ENCODE results near the gene PLA2G1B.
A peak's percentile ranks its signal among the peaks of the same experiment; 100 is the strongest.

PLA2G1B gene

GRCh38 chr12:120323772-120324171, 3.8 kb downstream of the PLA2G1B start:
- no peak for FAIRE-seq

GRCh38 chr12:120321382-120322202, 6.0 kb downstream of the PLA2G1B start:
- no peak for FAIRE-seq

- peak; percentile 99 for FAIRE-seq
Measured at GRCh38 chr12:120317224-120318105, 10.1 kb downstream of the PLA2G1B start.

GRCh38 chr12:120316798-120317223, 10.8 kb downstream of the PLA2G1B start:
- no peak for FAIRE-seq

- no peak for FAIRE-seq
Measured at GRCh38 chr12:120314220-120314619, 13.4 kb downstream of the PLA2G1B start.

GRCh38 chr12:120301962-120302815, 25.4 kb downstream of the PLA2G1B start, which contains the start of gene SIRT4:
Gene SIRT4 (plus strand): TSS chr12:120302321. CDS start chr12:120303562, 1,241 bp downstream.
- FAIRE-seq, result peak; percentile 94

- FAIRE-seq, result peak; percentile 91
Measured at GRCh38 chr12:120292661-120293531, 34.7 kb downstream of the PLA2G1B start, which contains the start of gene RNU4-1. Gene RNU4-1 (minus strand): TSS chr12:120293237.

GRCh38 chr12:120292411-120292660, 35.2 kb downstream of the PLA2G1B start:
- FAIRE-seq, result no peak

GRCh38 chr12:120290609-120291305, 36.8 kb downstream of the PLA2G1B start:
- FAIRE-seq, result no peak

GRCh38 chr12:120287491-120287890, 40.1 kb downstream of the PLA2G1B start:
- no peak for FAIRE-seq

GRCh38 chr12:120286768-120287490, 40.6 kb downstream of the PLA2G1B start:
- no peak for FAIRE-seq

GRCh38 chr12:120284381-120284780, 43.2 kb downstream of the PLA2G1B start:
- no peak for FAIRE-seq

GRCh38 chr12:120283318-120283717, 44.3 kb downstream of the PLA2G1B start:
- FAIRE-seq, result no peak

GRCh38 chr12:120278137-120279069, 49.2 kb downstream of the PLA2G1B start:
- no peak for FAIRE-seq

- no peak for FAIRE-seq
Measured at GRCh38 chr12:120276734-120277133, 50.8 kb downstream of the PLA2G1B start.

Measured in A204.1 (cell line).